Ovary (tissue), 9 donors: ENCODE results near the gene C9orf43. TPM values are rescaled to one million over a fixed set of nuclear protein-coding genes. Genes with fewer than 3 reads are reported as not detected.
"Not testable (repeated sequence)": the region's sequence is repeated elsewhere in the genome, so short reads cannot be mapped to it uniquely, and the experiment has no call there.

ENCODE experiments used
- DNase-seq, 5 donors: peaks; one replicate each; pipeline ENCODE4 v3.0.0-alpha.2; 2019 to 2020
- H3K27ac ChIP-seq, 2 donors: fragments of 200-600 bp; one replicate each; pipeline versions ENCODE4 v1.5.1 to v1.8.0; 2019 to 2022
- H3K27me3 ChIP-seq: fragments of 200-600 bp; one replicate; pipeline ENCODE4 v1.8.0; 2022
- H3K36me3 ChIP-seq: fragments of 200-600 bp; sonication (generic); one replicate; pipeline ENCODE4 v1.5.1; 2019
- H3K4me1 ChIP-seq: one replicate; pipeline ENCODE4 v1.8.1; 2013; ENCODE audit warnings: mild to moderate bottlenecking, moderate library complexity; ENCODE audit not compliant: insufficient read depth
- H3K4me3 ChIP-seq: fragments of 200-600 bp; sonication (generic); one replicate; pipeline ENCODE4 v1.5.1; 2017
- H3K9me3 ChIP-seq, 2 donors: fragments of 200-600 bp in 1 of 2; sonication (generic) in 1 of 2; one replicate each; pipeline versions ENCODE4 v1.5.1 to v1.8.1; 2013 to 2019; ENCODE audit warnings: mild to moderate bottlenecking in 1 of 2, moderate library complexity in 1 of 2
- CTCF ChIP-seq, 3 donors: fragments of 450-650 bp in 2 of 3; fragments of 200-600 bp in 1 of 3; IDR thresholded peaks; one replicate each; pipeline versions ENCODE4 v1.5.1 to v1.8.0; 2016 to 2022; ENCODE audit warnings: antibody characterized with exemption in 3 of 3, mild to moderate bottlenecking in 1 of 3
- EP300 ChIP-seq: sonication (generic); formaldehyde crosslinking; IDR thresholded peaks from one replicate; pipeline ENCODE4 v1.6.1; 2017; ENCODE audit warnings: antibody characterized with exemption
- POLR2A ChIP-seq: fragments of 450-650 bp; IDR thresholded peaks from one replicate; pipeline ENCODE4 v1.6.1; 2017; ENCODE audit warnings: antibody characterized with exemption, mild to moderate bottlenecking, moderate library complexity
- WGBS, 3 donors: extraction: QIAGEN DNeasy Blood & Tissue Kit in 1 of 3; methylation state at CpG; one replicate each; pipeline versions ENCODE4 v1.1.5 to v1.1.7; 2013 to 2017; 5-methylcytosine and 5-hydroxymethylcytosine counted together
- intact Hi-C, 4 donors: fragments of 100-400 bp; cut with DNase I; formaldehyde crosslinking; loops; one replicate each; pipeline versions ENCODE4 v1.11.0 to v1.15.1; 2022 to 2023
- polyA plus RNA-seq, 2 donors: library from polyadenylated mRNA; stranded (reverse); fragments of 200-250 nt in 1 of 2; fragments of 350-450 nt in 1 of 2; fragmentation: Illumina TruSeq in 1 of 2; extraction: RNeasy Lipid Tissue Mini Kit (QIAGEN cat#74804) in 1 of 2; gene quantifications; one replicate each; pipeline ENCODE4 v1.2.3, GENCODE V29; 2013 to 2014
- total RNA-seq, 7 donors: library from RNA; depleted of rRNA in 2 of 7; stranded (reverse); fragments of >200 nt in 2 of 7; fragmentation: NEBNext Ultra II Directional in 3 of 7; extraction: Animal tissue kit (Norgen Biotek cat#: 25700) in 3 of 7; gene quantifications; one replicate each; pipeline versions ENCODE4 v1.1.0 to v1.2.4, GENCODE V29; 2016 to 2023
- donor health status: DM: no; HTN: no; CAD: no; lungs with moderate emphysema.
- donor health status: DM: no; HTN: no; CAD: no.
- donor health status: Bipolar disorder and iron deficiency.
- donor health status: DM: yes; HTN: yes; CAD: no.
- donor health status: DM: no; HTN: no; CAD: no.
- donor health status: DM: yes; HTN: yes; CAD: no.

The C9orf43 gene
- total and polyA plus RNA-seq, 9 donors: 0.46 to 1.2 (median 0.84) TPM

- intact Hi-C loops: no loop called here
- TF ChIP-seq CTCF (IDR thresholded peaks at IDR 0.05): no peak
- TF ChIP-seq POLR2A: no peak
- TF ChIP-seq EP300: no peak
- H3K4me3 ChIP-seq: no peak overlapping the region
- 86 to 95% (median 89%) methylated on average over 1 of the region's 1 CpG for WGBS, 3 donors
- H3K27ac ChIP-seq: no peak overlapping the region
- no peak for DNase-seq
- no peaks in the 10 kb centered on the region for H3K27me3 ChIP-seq
- no peaks in the 10 kb centered on the region for H3K4me1 ChIP-seq
- H3K36me3 ChIP-seq: no peaks in the 10 kb centered on the region
- no peaks in the 10 kb centered on the region for H3K9me3 ChIP-seq
These were observed 17.6 kb downstream of the C9orf43 start for GRCh38 chr9:113428062-113428615.

GRCh38 chr9:113431191-113431590, 20.6 kb downstream of the C9orf43 start:
- H3K4me3 ChIP-seq: no peak overlapping the region
- intact Hi-C loops: no loop called here
- no peak for TF ChIP-seq POLR2A
- TF ChIP-seq CTCF (IDR thresholded peaks at IDR 0.05): no peak
- TF ChIP-seq EP300: no peak

GRCh38 chr9:113436728-113437515, 26.4 kb downstream of the C9orf43 start:
- DNase-seq: no peak
- Histone ChIP-seq H3K9me3 (no peaks in the 10 kb centered on the region), H3K36me3 (no peaks in the 10 kb centered on the region), H3K27ac (no peak overlapping the region), H3K27me3 (no peaks in the 10 kb centered on the region), H3K4me3 (no peak overlapping the region), H3K4me1 (no peaks in the 10 kb centered on the region)
- WGBS, 3 donors: 49 to 59% (median 50%) methylated on average over 4 of the region's 4 CpGs
- TF ChIP-seq EP300 (no peak), POLR2A (no peak), CTCF (IDR thresholded peaks at IDR 0.05) (no peak)
- intact Hi-C loops: loop anchor here in 1 of 4 donors (5.0 kb wide), 1 partner anchor 230 kb away; no protein-coding TSS in a partner anchor

More at GRCh38 chr9:113431191-113431590, 20.6 kb downstream of the C9orf43 start:
- no peaks in the 10 kb centered on the region for H3K27me3 ChIP-seq
- DNase-seq: no peak
- H3K4me1 ChIP-seq: no peaks in the 10 kb centered on the region
- no peak overlapping the region for H3K27ac ChIP-seq
- H3K9me3 ChIP-seq: no peaks in the 10 kb centered on the region
- H3K36me3 ChIP-seq: no peaks in the 10 kb centered on the region

- not testable (repeated sequence) for DNase-seq, H3K27ac ChIP-seq, H3K9me3 ChIP-seq, H3K36me3 ChIP-seq, H3K4me1 ChIP-seq, H3K27me3 ChIP-seq, H3K4me3 ChIP-seq
- intact Hi-C loops: loop anchor here in 1 of 4 donors (5.0 kb wide), 1 partner anchor 230 kb away; no protein-coding TSS in a partner anchor
- WGBS, 3 donors: 88 to 97% (median 89%) methylated on average over 1 of the region's 1 CpG
These were observed 27.2 kb downstream of the C9orf43 start for GRCh38 chr9:113437716-113438115.

- Histone ChIP-seq H3K36me3 (no peaks in the 10 kb centered on the region), H3K9me3 (no peaks in the 10 kb centered on the region), H3K4me3 (no peak overlapping the region), H3K4me1 (no peaks in the 10 kb centered on the region), H3K27me3 (no peaks in the 10 kb centered on the region), H3K27ac (no peak overlapping the region)
- TF ChIP-seq EP300 (no peak), CTCF (IDR thresholded peaks at IDR 0.05) (no peak), POLR2A (no peak)
- DNase-seq: no peak
- 82 to 93% (median 83%) methylated on average over 2 of the region's 2 CpGs for WGBS, 3 donors
- intact Hi-C loops: loop anchor here in 3 of 4 donors (5.0 kb wide), 2 partner anchors 143 to 213 kb away; no protein-coding TSS in a partner anchor
These were observed 34.2 kb downstream of the C9orf43 start for GRCh38 chr9:113444736-113445135.
